ENCODE measurements around the gene FER1L5.

DNA sequence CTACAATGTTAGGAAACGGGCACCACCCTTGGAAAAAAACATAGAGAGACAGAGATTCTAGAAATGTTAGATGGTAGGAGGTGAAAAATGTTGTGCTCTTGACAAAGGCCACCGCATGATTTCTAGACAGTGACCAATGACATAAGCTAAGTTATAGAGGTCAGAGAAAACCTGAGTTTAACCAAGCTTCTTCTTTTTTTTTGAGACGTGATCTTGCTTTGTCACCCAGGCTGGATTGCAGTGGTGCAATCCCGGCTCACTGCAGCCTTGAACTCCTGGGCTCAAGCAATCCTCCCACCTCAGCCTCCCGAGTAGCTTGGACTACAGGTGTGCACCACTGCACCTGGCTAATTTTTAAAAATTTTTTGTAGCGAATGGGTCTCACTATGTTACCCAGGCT, 13.0 kb downstream of the FER1L5 start:
- TF ChIP-seq, protein P1, sequence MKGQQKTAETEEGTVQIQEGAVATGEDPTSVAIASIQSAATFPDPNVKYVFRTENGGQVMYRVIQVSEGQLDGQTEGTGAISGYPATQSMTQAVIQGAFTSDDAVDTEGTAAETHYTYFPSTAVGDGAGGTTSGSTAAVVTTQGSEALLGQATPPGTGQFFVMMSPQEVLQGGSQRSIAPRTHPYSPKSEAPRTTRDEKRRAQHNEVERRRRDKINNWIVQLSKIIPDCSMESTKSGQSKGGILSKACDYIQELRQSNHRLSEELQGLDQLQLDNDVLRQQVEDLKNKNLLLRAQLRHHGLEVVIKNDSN (IDR thresholded peaks at IDR 0.05; ENCODE audit: borderline replicate concordance, low read depth), result no peak
- TF ChIP-seq RAD21 (IDR thresholded peaks at IDR 0.05; ENCODE audit: low read length) (no peak), CHD2 (IDR thresholded peaks at IDR 0.05; ENCODE audit: low read length, partially characterized antibody) (no peak), RFX5 (IDR thresholded peaks at IDR 0.05; ENCODE audit: low read length) (no peak), CTCF (IDR thresholded peaks at IDR 0.05) (no peak), YY1 (IDR thresholded peaks at IDR 0.05; ENCODE audit: low read depth) (no peak), SMC3 (IDR thresholded peaks at IDR 0.05; ENCODE audit: low read depth, low read length) (no peak)
- TF ChIP-seq, protein P2, sequence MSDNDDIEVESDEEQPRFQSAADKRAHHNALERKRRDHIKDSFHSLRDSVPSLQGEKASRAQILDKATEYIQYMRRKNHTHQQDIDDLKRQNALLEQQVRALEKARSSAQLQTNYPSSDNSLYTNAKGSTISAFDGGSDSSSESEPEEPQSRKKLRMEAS (IDR thresholded peaks at IDR 0.05; ENCODE audit: low read depth), result no peak
- TF ChIP-seq, protein P3, sequence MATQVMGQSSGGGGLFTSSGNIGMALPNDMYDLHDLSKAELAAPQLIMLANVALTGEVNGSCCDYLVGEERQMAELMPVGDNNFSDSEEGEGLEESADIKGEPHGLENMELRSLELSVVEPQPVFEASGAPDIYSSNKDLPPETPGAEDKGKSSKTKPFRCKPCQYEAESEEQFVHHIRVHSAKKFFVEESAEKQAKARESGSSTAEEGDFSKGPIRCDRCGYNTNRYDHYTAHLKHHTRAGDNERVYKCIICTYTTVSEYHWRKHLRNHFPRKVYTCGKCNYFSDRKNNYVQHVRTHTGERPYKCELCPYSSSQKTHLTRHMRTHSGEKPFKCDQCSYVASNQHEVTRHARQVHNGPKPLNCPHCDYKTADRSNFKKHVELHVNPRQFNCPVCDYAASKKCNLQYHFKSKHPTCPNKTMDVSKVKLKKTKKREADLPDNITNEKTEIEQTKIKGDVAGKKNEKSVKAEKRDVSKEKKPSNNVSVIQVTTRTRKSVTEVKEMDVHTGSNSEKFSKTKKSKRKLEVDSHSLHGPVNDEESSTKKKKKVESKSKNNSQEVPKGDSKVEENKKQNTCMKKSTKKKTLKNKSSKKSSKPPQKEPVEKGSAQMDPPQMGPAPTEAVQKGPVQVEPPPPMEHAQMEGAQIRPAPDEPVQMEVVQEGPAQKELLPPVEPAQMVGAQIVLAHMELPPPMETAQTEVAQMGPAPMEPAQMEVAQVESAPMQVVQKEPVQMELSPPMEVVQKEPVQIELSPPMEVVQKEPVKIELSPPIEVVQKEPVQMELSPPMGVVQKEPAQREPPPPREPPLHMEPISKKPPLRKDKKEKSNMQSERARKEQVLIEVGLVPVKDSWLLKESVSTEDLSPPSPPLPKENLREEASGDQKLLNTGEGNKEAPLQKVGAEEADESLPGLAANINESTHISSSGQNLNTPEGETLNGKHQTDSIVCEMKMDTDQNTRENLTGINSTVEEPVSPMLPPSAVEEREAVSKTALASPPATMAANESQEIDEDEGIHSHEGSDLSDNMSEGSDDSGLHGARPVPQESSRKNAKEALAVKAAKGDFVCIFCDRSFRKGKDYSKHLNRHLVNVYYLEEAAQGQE (IDR thresholded peaks at IDR 0.05; ENCODE audit: low read depth, low read length), result no peak
